C4-2B (cell line): ENCODE measurements around the gene SMYD2.

Experiments
- H3K27ac ChIP-seq: fragments of 450-650 bp; 2 replicates; pipeline ENCODE4 v1.5.1; 2017
- CTCF ChIP-seq: fragments of 450-650 bp; conservative IDR thresholded peaks from 2 replicates; pipeline ENCODE4 v1.5.1; 2017; ENCODE audit warnings: mild to moderate bottlenecking
- ZFX ChIP-seq: fragments of 450-650 bp; IDR thresholded peaks from 2 replicates; pipeline ENCODE4 v1.6.1; 2017

The SMYD2 gene

GRCh38 chr1:214380986-214381695 is 100.2 kb downstream of the SMYD2 start:
- TF ChIP-seq ZFX = no peak
- no peak for TF ChIP-seq CTCF
- H3K27ac ChIP-seq = no peak overlapping the region

- no peak overlapping the region for H3K27ac ChIP-seq
- no peak for TF ChIP-seq ZFX
- TF ChIP-seq CTCF = no peak
Measured at GRCh38 chr1:214383381-214384372, 102.7 kb downstream of the SMYD2 start.

GRCh38 chr1:214384373-214385079 is 103.6 kb downstream of the SMYD2 start:
- no peak overlapping the region for H3K27ac ChIP-seq
- TF ChIP-seq CTCF (no peak), ZFX (no peak)

- H3K27ac ChIP-seq = no peak overlapping the region
- TF ChIP-seq ZFX (no peak), CTCF (no peak)
Measured at GRCh38 chr1:214385428-214385827, 104.5 kb downstream of the SMYD2 start.

GRCh38 chr1:214386333-214386732 is 105.4 kb downstream of the SMYD2 start:
- TF ChIP-seq ZFX = no peak
- no peak for TF ChIP-seq CTCF
- H3K27ac ChIP-seq = no peak overlapping the region
